GM15510 (cell line): Measurements from ENCODE around the gene MTHFSD.

ENCODE experiments used
- POLR2A ChIP-seq: IDR thresholded peaks from 3 replicates; pipeline ENCODE4 v1.6.1; 2011; ENCODE audit warnings: borderline replicate concordance; ENCODE audit not compliant: insufficient read length; ENCODE audit errors: extremely low read depth

MTHFSD gene

DNA sequence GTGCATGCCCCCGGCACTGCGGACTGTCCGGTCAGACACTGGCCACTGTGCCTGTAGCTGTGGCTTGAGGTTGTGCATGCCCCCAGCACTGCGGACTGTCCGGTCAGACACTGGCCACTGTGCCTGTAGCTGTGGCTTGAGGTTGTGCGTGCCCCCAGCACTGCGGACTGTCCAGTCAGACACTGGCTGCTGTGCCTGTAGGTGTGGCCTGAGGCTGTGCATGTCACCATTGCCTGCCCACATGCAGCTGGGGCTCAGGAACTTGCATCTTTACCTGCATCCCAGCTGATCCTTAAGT is 5.2 kb downstream of the MTHFSD start:
- no peak for TF ChIP-seq POLR2A

DNA sequence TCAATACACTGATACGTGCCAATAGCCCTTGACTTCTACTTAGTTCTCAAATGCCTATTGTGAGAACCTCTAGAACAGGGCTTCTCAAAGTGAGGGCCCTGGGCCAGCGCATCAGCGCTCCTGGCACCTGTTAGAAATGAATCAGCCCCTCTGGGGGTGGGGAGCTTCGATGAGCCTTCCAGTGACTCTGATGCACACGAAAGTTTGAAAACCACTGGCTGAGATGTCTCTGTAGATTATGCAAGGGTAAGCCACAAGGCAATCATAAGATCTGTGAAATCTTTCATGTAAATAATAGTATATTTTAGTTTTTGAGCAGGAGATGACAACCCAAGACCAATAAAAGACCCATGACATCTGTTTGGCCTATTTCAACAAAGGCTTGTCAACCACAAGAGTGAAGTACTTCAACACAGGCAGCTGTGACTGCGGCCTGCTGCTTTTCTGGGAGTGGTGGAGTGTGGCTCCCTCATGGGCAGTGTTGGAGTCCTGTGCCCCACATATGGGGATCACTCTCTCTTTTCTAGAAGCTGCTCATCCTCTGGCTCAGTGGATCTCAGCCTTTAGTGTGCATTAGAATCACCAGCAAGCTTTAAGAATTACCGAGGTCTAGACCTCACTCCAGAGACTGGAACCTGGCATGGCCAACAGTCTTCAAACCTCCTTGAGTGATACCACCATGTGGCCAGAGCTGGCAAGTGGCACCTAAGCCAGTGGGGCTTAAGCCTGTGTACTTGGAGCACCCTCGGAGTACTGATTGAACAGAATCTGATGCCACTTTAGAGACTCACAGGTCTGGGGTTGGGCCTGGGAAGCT is 5.8 kb downstream of the MTHFSD start:
- TF ChIP-seq POLR2A: no peak

DNA sequence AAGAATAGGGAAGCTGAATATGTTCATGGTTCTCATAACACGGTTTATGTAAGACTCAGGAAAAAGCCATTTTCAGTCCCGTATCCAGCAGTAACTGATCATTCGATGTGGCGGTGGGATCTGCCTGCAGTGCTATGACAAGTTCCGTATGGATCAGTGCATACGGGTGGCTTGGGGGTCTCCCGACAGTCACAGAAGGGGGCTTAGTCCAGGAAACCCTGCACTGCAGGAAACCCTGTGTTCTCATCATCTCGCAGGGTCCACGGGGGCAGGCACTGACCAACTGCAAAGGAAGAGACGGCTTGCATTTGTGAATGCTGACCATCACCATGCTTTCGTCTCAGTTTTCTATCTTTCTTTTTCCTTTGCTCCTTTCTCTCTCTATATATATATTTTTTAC is 7.7 kb downstream of the MTHFSD start:
- no peak for TF ChIP-seq POLR2A

DNA sequence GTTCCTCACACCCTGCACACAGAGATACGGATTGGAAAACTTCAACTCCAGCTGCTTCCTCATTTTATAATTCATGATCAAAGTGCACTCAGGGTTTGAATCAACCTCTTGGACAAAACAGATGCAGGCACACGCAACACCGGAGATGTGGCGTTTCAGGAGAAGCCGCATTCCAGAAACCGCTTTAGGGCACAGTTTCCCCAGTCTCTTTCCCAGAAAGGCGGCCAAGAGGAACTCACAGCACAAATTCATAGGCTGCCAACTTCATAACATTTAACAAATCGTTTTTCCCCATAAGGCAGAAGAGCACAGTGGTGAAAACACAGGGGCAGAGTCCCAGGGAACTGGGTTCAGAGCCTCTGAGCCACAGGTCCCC is 8.4 kb downstream of the MTHFSD start:
- no peak for TF ChIP-seq POLR2A

DNA sequence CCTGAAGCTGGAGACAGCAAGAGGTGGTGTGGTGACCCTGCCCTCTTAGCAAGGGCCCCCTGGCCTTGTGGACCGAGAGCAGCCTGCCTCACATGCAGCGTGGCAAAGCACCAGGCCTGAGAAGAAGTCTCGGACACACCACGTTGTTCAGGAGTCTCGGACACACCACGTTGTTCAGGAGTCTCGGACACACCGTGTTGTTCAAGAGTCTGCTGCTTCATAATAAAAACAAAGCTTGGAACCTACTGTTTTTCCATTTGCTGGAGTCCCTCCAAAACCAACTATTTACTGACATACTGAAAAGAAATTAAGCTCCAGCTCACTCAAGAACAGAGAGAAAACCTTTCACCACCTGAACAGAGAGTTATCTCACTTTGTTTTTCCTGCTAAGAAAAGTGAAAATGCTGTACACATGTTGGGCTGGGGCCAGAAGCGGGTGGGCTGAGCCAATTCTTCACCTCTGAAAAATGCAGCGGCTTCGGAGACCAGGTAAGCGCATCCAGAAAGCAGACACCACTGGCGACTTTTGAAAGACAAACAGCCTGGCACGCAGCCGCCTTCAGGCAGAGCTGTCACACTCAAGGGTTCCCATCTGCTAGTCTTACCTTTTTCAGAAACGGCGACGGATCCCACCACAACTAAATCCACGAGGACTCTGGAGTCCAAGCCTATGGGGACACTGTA is 8.9 kb downstream of the MTHFSD start:
- no peak for TF ChIP-seq POLR2A

DNA sequence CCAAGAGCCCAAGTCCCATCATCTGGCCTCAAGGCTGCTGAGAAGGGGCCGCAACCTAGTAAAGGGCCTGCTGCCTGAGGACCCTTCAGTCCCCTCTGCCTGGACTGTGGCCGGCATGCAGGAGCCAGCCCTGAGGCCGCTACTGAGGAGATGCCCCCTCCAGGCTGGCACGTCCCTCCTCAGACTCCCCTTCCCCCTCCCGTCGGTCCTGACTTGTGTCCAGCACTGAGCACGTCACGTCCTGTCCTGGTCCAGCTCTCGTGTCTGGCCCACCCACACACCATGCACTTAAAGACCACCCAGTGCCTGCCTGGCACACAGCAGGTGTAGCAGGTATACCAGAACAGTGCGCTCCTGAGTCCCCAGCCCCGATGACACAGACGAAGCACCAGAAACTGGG is 9.6 kb downstream of the MTHFSD start:
- TF ChIP-seq POLR2A: no peak

DNA sequence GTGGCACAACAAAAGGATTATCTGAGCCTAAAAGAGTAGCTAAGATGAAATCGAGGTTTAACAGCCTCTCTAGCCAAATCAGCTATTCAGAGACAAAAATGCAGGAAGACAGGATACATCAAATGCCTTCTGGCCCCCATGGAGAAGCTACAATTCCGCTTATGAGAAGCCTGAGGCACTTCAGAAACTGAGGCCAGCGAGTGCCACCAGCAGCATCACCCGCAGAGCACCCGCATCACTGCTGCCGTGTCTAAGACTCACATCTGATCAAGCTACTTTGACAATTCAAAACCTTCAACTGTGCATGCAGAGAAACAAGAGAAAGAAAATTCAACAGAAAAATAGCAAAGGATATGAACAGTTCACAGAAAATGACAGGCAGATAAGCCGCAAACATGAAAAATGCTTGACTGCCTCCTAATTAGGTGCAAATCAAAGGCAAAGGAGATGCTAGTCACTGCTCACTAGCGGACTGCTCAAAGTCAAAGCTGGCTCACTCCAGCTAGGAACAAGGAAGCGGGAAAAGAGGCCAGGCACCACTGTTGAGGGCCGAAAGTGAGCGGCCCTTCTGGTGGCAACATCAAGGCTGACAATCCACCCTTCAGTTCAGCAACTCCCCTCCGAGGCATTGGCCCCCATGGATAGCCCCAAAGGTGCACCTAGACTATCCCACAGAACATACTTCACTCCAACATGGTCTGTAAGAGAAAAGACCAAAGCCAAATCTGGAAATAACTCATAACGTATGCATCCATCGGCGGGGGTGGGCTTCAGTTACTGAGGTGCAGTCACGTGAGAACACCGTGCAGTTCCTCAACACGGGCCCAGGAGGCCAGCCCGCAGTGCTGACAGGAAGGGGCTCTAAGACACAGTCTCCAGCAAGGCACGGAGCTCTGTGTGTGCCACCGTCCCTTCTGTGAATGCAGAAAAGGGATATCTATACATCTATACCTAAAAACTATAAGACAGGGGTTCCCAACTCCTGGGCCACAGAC is 12.0 kb downstream of the MTHFSD start:
- no peak for TF ChIP-seq POLR2A

DNA sequence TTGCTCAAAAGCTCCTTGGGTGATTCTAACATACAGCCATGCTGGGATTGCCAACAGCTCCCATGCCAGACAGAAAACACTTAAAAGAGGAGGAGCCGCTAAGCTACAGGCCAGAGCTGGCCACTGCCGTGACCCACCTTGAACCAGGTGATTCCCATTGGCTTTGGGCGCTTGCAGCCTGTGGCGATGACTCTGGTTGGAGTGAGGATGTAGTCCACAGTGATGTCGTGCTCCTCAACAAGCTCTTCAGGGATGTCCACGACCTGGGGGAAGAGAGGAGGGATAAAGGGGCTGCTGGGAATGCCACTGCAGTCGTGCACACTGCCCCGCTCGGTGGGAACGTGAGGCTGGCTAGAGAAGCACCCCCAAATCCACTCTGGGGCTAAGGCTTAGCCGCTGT is 13.5 kb downstream of the MTHFSD start:
- TF ChIP-seq POLR2A: no peak

DNA sequence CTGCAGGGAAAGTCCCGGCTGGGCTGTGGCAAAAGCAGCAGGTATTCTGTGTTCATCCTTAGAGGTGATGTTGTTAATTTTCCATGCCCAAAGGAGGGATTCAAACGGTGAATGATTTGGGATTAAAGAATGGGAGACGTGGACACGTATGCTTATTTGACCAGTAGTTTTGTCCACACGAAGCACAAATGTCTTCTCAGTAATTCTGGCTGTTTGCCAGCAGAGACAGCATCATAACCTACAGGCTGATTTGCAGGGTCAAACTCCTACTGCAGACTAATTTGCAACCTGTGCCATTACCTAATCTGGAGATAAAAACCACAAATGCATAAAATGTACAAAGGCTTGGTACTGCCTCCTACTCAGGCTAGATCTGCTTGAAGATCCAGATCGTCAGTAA is 14.1 kb downstream of the MTHFSD start:
- TF ChIP-seq POLR2A: no peak

DNA sequence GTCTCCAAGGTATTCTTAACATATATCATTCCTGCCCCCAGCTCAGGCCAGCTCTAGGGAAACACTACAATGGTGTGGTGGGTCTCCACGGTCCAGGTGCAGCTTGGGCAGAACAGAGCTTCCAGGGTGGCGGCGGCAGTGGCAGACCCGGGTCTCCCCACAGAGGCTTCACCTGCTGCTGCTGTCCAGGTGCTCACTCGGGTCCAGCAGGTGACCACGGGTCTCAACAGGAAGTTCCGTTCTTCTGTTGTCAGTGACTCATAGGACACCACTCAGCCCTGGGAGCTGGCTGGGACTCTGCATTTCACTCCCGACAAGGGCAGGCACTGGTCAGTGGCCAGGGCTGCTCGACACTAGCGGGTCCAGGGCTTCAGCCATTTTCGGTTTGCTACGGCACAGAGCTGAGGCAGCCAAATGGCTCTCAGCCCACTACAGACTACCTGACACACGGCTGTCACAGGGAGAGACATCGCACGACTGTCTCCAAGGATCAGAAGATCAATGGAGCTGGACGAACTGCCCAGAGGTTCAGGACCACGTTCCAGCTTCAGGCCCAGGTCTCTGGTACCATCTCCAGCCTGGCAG is 16.7 kb downstream of the MTHFSD start:
- no peak for TF ChIP-seq POLR2A

DNA sequence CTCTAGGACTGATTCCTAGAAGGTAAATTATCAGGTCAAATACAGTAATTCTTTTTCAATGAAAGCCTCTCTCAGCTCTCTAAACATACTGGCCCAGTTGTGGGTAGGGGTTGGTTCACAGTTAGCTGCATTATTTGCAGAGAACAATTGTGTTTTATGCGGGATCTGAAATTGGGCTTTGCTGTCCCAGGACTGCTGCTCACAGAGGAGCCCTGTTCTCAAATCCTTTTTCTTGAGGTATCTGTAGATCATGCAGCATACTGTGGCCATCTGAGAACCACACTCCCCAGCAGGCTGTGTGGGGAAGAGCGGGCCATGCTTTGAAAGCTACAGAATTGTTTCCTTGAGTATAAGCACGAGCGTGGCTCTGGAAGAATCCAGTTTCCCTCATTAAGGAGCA is 17.5 kb downstream of the MTHFSD start:
- no peak for TF ChIP-seq POLR2A

DNA sequence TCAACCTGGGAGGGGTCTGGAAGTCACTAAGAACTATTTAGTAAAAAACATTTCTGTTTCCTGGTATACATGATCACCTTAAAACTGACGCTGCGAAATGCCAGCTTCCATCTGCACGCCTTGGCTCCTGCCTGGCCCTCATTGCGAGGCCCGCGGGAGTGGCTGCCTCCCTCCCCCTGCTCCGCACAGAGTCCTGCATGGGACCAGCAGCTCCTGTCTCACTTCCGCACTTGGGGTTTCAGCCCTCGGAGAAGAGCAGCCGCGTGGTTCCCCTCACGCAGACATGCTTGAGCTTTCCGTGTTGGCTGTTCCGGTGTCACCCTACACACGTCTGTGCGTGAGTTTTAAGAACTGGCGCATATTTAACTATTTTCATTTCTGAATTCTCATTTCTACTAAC is 18.4 kb downstream of the MTHFSD start:
- no peak for TF ChIP-seq POLR2A

DNA sequence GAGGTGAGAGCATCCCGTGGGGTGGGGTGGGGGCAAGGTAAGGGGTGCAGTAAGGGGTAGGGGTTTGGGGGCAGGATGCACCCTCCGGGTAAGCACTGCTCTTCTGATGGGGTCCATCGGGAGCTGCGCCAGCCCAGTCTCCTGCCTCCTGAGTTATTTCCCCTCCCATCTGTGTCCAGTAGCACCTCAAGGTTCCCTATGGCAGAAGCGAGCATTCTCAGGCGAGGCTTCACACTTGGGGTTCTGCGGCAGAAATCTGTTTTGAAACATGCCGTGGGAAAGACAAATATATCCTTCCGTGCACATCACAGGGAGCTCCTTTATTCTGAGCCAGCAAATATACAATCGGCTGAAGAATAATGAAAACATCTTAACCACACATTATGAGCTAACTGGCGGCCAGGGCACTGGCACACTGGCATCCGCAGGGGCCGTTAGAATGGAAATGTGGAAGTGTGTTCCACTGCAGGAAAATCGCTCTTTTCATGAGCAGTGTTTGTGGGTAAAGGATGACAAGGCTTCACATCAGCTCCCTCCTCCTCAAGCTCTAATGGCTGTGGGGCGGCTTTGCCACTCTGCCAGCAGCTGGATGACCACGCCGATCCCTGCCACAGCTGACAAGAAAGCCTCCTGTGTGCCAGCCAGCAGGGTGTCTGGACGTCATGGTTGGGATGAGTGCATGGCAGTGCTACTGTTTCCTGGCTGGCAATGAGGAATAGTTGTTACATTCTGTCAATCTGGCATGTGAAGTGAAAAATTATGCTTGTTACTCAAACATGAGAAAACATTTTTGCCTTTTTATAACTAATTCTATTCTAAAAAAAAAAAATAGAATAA is 20.0 kb downstream of the MTHFSD start:
- TF ChIP-seq POLR2A: no peak

DNA sequence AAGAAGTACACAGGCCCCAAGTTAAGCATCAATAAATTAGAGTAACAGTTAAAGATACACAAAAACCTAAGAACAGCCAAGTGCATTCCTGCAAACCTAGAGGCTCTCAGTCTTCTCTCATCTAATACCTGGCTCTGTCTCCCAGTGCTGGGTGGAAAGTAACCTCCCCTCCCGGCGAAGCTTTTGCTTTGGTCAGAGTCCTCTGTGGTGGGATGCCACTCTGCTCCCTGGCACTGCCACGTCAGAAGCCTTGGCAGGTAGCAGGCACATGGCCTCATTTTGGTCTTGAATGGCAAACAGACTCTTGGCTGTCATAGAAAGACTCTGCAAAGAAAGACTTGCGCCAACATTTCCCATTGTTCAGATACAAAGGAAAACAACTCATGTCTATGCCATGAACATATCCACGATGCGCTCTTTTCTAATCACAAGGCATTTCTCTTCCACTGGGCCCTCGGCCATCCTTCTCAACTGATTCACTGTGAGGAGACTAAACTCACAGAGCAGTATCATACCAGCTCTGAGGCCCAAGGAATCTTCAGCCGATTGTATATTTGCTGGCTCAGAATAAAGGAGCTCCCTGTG is 21.2 kb downstream of the MTHFSD start:
- TF ChIP-seq POLR2A: no peak

DNA sequence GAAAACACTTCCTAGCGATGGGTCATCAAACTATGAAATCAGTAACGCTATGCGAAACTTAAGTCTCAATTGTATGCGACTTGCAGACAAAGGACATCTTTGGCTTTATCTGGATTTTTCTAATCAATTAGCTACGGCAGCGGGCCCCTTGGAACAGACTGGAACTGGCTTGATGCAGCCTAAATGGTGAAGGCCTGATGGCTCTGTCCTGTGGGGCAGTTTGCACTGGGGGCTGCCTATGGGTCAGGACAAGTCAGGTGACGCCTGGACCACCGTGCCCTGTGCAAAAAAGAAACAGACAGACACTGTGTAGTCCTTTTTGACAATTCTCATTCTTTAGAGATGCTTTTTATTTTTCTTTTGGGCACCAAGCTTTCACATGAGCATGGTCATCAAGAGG is 22.0 kb downstream of the MTHFSD start:
- TF ChIP-seq POLR2A: no peak

DNA sequence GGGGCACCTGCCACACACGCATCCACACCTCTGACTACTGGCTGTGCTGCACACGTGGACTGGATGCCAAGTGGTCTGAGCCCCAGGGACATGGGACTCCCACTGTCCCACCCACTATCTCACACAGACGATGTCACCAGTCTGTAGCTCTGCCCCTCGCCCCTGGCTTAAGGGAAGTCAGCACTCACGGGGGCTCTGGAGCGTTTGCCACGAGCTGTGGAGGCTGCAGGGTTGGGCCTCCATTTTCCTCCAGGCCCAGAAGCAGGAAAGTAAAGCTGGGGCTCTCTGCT is 22.6 kb downstream of the MTHFSD start:
- no peak for TF ChIP-seq POLR2A
